Osteoblast (primary cell): ENCODE results near the gene PAX4. TPM values are rescaled to one million over a fixed set of nuclear protein-coding genes. Genes with fewer than 3 reads are reported as not detected.

ENCODE experiments used
- DNase-seq: peaks from one replicate; pipeline ENCODE4 v3.0.0; 2011; ENCODE audit warnings: low spot score, mixed read lengths; ENCODE audit not compliant: insufficient read length; ENCODE audit errors: missing footprints
- H2AFZ ChIP-seq: 2 replicates; pipeline ENCODE4 v1.6.0; 2011; ENCODE audit warnings: mild to moderate bottlenecking, low read length
- H3K27ac ChIP-seq: 2 replicates; pipeline ENCODE4 v1.5.1; 2011; ENCODE audit warnings: mild to moderate bottlenecking, low read depth, low read length, moderate library complexity
- H3K27me3 ChIP-seq: 2 replicates; pipeline ENCODE4 v1.6.0; 2012; ENCODE audit warnings: mild to moderate bottlenecking, control low read depth, inconsistent platforms, low read length, moderate library complexity; ENCODE audit not compliant: insufficient read depth
- H3K36me3 ChIP-seq: 2 replicates; pipeline ENCODE4 v1.5.1; 2011; ENCODE audit warnings: mild to moderate bottlenecking, low read length, control low read depth, moderate library complexity; ENCODE audit not compliant: insufficient read depth
- H3K4me1 ChIP-seq: 2 replicates; pipeline ENCODE4 v1.5.1; 2011; ENCODE audit warnings: mild to moderate bottlenecking, low read length, control low read depth, moderate library complexity; ENCODE audit not compliant: insufficient read depth
- H3K4me2 ChIP-seq: 2 replicates; pipeline ENCODE4 v1.6.0; 2011; ENCODE audit warnings: mild to moderate bottlenecking, low read length; ENCODE audit not compliant: insufficient read depth
- H3K4me3 ChIP-seq: fragments of 200-600 bp; sonication (generic); 3 replicates; pipeline ENCODE4 v1.5.1; 2012; ENCODE audit warnings: mild to moderate bottlenecking, low read length, inconsistent platforms; ENCODE audit not compliant: insufficient read depth
- H3K79me2 ChIP-seq: 2 replicates; pipeline ENCODE4 v1.6.0; 2012; ENCODE audit warnings: mild to moderate bottlenecking, low read length, control low read depth, inconsistent platforms; ENCODE audit not compliant: insufficient read depth
- H3K9me3 ChIP-seq: 2 replicates; pipeline ENCODE4 v1.5.1; 2011; ENCODE audit warnings: low read depth, low read length, control low read depth
- H4K20me1 ChIP-seq: 2 replicates; pipeline ENCODE4 v1.6.0; 2012; ENCODE audit warnings: mild to moderate bottlenecking, low read length, control low read depth; ENCODE audit not compliant: insufficient read depth
- total RNA-seq: library from RNA; depleted of rRNA; stranded (reverse); fragments of >200 nt; gene quantifications from 2 replicates; pipeline ENCODE4 v1.2.3, GENCODE V29; 2012
- TF ChIP-seq, protein P1 (sequence below): IDR thresholded peaks from 2 replicates; pipeline ENCODE4 v1.5.1; 2011; ENCODE audit warnings: mild to moderate bottlenecking, low read depth, low read length, moderate library complexity; ENCODE audit errors: extremely low read depth

PAX4 gene
- total RNA-seq, 1 donor, result not detected

DNA sequence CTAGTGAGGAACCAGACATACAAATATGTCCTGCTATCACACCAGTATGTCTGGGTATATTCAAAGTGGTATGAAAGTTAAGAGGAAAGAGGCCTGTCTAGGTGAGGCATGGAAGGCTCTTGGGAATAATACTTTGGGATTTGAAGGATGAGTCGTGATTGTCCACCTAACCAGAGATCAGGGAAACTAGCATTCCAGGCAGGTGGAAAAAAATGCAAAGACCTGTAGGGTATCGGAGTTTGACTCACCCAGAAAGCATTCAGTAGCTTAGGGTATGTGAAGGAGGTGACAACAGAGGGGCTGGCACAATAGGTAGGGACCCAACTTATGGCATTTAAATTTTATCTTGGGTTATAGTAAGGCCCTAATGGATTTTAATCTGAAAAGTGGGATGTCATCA lies 31.6 kb downstream of the PAX4 start:
- Histone ChIP-seq H3K4me2 (no peak overlapping the region), H3K9me3 (no peaks in the 10 kb centered on the region), H3K27ac (no peak overlapping the region), H3K27me3 (no peaks in the 10 kb centered on the region), H3K79me2 (peaks cover 56% of the 10 kb centered on the region), H4K20me1 (peaks cover 45% of the 10 kb centered on the region), H3K4me3 (no peak overlapping the region), H3K36me3 (peaks cover 25% of the 10 kb centered on the region), H3K4me1 (peaks cover 29% of the 10 kb centered on the region), H2AFZ (no peak overlapping the region)
- TF ChIP-seq, protein P1, sequence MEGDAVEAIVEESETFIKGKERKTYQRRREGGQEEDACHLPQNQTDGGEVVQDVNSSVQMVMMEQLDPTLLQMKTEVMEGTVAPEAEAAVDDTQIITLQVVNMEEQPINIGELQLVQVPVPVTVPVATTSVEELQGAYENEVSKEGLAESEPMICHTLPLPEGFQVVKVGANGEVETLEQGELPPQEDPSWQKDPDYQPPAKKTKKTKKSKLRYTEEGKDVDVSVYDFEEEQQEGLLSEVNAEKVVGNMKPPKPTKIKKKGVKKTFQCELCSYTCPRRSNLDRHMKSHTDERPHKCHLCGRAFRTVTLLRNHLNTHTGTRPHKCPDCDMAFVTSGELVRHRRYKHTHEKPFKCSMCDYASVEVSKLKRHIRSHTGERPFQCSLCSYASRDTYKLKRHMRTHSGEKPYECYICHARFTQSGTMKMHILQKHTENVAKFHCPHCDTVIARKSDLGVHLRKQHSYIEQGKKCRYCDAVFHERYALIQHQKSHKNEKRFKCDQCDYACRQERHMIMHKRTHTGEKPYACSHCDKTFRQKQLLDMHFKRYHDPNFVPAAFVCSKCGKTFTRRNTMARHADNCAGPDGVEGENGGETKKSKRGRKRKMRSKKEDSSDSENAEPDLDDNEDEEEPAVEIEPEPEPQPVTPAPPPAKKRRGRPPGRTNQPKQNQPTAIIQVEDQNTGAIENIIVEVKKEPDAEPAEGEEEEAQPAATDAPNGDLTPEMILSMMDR, result no peak
- peak; percentile 73 for DNase-seq

DNA sequence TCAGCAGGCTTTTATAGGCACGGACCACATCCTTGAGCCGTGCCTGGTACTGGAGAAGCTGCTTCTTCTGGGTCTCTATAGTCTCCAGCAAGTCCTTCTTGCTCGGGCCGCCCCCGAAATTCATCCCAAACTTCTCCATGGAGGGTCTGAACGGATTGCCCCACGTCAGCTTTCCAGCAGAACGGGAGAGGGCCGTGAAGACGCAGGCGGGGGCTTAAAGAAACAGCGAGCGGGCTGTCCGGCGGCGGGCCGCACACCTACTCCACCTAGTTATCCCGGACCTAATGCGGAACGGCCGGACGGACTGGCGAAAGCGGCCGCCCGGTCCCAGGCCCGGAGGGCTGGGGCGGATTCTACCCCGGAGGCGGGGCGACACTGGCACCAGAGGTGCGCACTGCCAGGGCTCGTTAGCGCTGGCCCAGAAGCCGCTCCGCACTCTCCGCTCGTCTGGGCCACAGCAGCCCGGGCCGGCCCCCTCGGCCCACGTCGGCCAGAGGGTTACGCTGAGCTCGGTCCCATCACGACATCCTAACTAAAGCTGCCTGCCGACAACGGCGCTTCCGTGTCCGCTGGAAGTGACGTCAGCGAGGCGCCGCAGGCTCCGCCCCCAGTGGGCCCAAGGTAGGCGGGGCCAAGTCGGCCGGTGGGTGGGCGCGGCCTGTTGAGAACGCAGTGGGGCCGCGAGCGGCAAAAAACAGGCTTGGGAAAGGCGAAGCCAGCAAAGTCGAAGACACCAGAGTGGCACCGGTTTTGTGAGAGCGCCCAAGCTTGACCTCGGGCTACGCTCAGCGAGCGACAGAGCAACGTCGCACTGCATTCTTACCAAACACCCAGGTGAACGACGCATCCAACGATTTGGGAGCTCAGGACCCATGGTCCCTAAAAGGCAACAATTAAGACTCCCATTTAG lies 32.6 kb downstream of the PAX4 start, which contains the start of gene GCC1:
Gene GCC1, minus strand, starts transcription at position 553 of the 910 bp plus-strand sequence. Its CDS starts 414 bp downstream, at position 139.
- Histone ChIP-seq H3K79me2 (peaks cover 65% of the 10 kb centered on the region), H3K4me3 (peak within 1 kb of the TSS; percentile 89), H3K27ac (peak within 1 kb of the TSS; percentile 82), H3K4me1 (peaks cover 29% of the 10 kb centered on the region), H3K4me2 (peak within 1 kb of the TSS; percentile 96), H3K9me3 (no peaks in the 10 kb centered on the region), H3K36me3 (peaks cover 23% of the 10 kb centered on the region), H3K27me3 (no peaks in the 10 kb centered on the region), H2AFZ (peak within 1 kb of the TSS; percentile 99), H4K20me1 (peaks cover 48% of the 10 kb centered on the region)
- peak; percentile 100 for DNase-seq
- TF ChIP-seq, protein P1, result no peak

DNA sequence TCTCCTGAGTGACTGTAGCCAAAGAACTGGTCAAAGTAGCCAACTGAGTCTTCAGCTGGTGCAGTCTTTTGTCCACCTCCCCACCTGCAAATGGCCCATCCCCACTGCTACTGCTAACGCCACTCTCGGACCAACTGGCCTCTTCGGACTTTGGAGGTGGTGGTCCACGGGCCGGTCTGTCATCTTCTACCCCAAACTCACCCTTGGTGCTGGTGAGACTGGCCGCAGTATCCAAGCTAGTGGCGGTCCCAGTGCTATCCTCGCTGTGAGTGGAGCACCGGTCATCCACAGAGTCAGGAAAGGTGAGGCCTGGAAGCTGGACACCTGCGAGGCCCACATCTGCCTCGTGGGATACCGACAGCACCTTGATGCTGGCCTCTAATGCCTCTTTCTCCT lies 33.3 kb downstream of the PAX4 start:
- TF ChIP-seq, protein P1, result no peak
- Histone ChIP-seq H4K20me1 (peaks cover 43% of the 10 kb centered on the region), H3K79me2 (peaks cover 64% of the 10 kb centered on the region), H3K4me1 (peaks cover 27% of the 10 kb centered on the region), H3K27me3 (no peaks in the 10 kb centered on the region), H3K4me3 (peak overlapping the region; percentile 89), H3K36me3 (peaks cover 18% of the 10 kb centered on the region), H2AFZ (peak overlapping the region; percentile 99), H3K27ac (peak overlapping the region; percentile 82), H3K4me2 (peak overlapping the region; percentile 96), H3K9me3 (no peaks in the 10 kb centered on the region)
- DNase-seq, result no peak

DNA sequence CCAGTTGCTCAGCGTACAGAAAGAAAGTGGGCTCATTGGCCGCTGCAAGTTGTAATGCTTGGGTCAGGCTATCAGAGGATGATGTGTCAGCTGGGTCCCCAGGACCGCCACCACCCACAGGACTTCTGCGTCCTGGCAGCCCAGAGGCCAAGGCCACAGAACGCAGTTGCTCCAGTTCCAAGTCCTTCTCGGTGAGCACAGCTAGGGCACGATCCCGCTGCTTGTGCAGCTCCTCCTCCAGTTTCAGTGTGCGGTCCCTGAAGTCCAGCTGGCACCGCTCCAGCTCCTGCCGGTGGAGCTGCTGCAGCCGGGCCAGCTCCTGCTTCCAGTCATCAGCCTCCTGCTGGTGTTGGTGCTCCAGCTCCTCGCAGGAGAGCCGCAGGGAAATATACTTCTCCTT lies 35.6 kb downstream of the PAX4 start:
- TF ChIP-seq, protein P1, result no peak
- Histone ChIP-seq H3K79me2 (peaks cover 51% of the 10 kb centered on the region), H3K4me1 (peaks cover 25% of the 10 kb centered on the region), H3K4me3 (no peak overlapping the region), H3K4me2 (no peak overlapping the region), H3K27ac (no peak overlapping the region), H3K36me3 (peaks cover 22% of the 10 kb centered on the region), H3K27me3 (no peaks in the 10 kb centered on the region), H4K20me1 (peaks cover 48% of the 10 kb centered on the region), H2AFZ (no peak overlapping the region), H3K9me3 (no peaks in the 10 kb centered on the region)
- DNase-seq, result no peak
